A549 (cell line): ENCODE results near the gene FPR2.
"Not testable (repeated sequence)": the region's sequence is repeated elsewhere in the genome, so short reads cannot be mapped to it uniquely, and the experiment has no call there.

Source experiments
- CHD2 ChIP-seq: fragments of 150-350 bp; IDR thresholded peaks from 2 replicates; pipeline ENCODE4 v1.6.1; 2014; ENCODE audit warnings: low read length; ENCODE audit not compliant: partially characterized antibody
- HOXA7 ChIP-seq: fragments of 250-450 bp; sonication (Bioruptor Pico); IDR thresholded peaks from 2 replicates; pipeline ENCODE4 v1.5.0; 2020; ENCODE audit warnings: mild to moderate bottlenecking, moderate library complexity
- POLR2A ChIP-seq: IDR thresholded peaks from 2 replicates; pipeline ENCODE4 v1.6.1; 2012; ENCODE audit warnings: mild to moderate bottlenecking, low read length
- RNF2 ChIP-seq: fragments of 200-600 bp; sonication (generic); IDR thresholded peaks from 2 replicates; pipeline ENCODE4 v1.6.1; 2016; ENCODE audit warnings: low read depth, mild to moderate bottlenecking, antibody characterized with exemption, moderate library complexity, borderline replicate concordance
- TFCP2L1 ChIP-seq: fragments of 250-450 bp; sonication (Bioruptor Pico); IDR thresholded peaks from 2 replicates; pipeline ENCODE4 v1.5.0; 2021; ENCODE audit warnings: mild to moderate bottlenecking
- TF ChIP-seq, protein P1 (sequence below): fragments of >200 bp; sonication (Bioruptor Twin); formaldehyde crosslinking; IDR thresholded peaks from 3 replicates; pipeline ENCODE4 v1.5.1; 2016
- TF ChIP-seq, protein P2 (sequence below): fragments of 200-600 bp; sonication (generic); IDR thresholded peaks from 2 replicates; pipeline ENCODE4 v1.6.1; 2016; ENCODE audit warnings: antibody characterized with exemption, mild to moderate bottlenecking, moderate library complexity

DNA sequence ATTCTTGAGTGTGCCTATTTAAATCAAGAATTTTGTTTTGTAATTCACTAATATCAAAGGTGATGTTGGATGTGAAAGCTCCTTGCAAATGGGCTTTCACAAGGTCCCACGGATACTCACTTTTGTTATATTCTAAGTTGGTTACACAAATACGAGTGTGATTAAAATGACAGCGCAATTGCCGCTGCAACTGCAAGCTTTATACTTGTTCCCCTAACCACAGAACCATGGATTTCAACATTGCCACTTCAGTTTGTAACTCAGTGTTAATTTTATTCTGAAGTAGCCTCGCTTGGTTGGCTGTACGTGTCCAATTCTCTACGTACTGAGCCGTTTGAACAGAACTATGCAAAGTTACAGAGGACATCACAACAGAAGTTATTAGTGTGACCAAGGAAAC, 44.4 kb downstream of the FPR2 start:
- TF ChIP-seq POLR2A; RNF2; CHD2; HOXA7 (CRISPR knock-in tag); TFCP2L1 (CRISPR knock-in tag): not testable (repeated sequence)
- TF ChIP-seq, protein P1, sequence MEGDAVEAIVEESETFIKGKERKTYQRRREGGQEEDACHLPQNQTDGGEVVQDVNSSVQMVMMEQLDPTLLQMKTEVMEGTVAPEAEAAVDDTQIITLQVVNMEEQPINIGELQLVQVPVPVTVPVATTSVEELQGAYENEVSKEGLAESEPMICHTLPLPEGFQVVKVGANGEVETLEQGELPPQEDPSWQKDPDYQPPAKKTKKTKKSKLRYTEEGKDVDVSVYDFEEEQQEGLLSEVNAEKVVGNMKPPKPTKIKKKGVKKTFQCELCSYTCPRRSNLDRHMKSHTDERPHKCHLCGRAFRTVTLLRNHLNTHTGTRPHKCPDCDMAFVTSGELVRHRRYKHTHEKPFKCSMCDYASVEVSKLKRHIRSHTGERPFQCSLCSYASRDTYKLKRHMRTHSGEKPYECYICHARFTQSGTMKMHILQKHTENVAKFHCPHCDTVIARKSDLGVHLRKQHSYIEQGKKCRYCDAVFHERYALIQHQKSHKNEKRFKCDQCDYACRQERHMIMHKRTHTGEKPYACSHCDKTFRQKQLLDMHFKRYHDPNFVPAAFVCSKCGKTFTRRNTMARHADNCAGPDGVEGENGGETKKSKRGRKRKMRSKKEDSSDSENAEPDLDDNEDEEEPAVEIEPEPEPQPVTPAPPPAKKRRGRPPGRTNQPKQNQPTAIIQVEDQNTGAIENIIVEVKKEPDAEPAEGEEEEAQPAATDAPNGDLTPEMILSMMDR, result not testable (repeated sequence)
- TF ChIP-seq, protein P2, sequence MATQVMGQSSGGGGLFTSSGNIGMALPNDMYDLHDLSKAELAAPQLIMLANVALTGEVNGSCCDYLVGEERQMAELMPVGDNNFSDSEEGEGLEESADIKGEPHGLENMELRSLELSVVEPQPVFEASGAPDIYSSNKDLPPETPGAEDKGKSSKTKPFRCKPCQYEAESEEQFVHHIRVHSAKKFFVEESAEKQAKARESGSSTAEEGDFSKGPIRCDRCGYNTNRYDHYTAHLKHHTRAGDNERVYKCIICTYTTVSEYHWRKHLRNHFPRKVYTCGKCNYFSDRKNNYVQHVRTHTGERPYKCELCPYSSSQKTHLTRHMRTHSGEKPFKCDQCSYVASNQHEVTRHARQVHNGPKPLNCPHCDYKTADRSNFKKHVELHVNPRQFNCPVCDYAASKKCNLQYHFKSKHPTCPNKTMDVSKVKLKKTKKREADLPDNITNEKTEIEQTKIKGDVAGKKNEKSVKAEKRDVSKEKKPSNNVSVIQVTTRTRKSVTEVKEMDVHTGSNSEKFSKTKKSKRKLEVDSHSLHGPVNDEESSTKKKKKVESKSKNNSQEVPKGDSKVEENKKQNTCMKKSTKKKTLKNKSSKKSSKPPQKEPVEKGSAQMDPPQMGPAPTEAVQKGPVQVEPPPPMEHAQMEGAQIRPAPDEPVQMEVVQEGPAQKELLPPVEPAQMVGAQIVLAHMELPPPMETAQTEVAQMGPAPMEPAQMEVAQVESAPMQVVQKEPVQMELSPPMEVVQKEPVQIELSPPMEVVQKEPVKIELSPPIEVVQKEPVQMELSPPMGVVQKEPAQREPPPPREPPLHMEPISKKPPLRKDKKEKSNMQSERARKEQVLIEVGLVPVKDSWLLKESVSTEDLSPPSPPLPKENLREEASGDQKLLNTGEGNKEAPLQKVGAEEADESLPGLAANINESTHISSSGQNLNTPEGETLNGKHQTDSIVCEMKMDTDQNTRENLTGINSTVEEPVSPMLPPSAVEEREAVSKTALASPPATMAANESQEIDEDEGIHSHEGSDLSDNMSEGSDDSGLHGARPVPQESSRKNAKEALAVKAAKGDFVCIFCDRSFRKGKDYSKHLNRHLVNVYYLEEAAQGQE, result not testable (repeated sequence)
